HEK293 (cell line): Measurements from ENCODE around the gene VAPA.

Source experiments
- CTCF ChIA-PET: fragments of 350-600 bp; formaldehyde crosslinking; extraction: SDS; loops from one replicate; lab custom pipeline; 2021; ENCODE audit warnings: antibody characterized with exemption; lab: Yijun Ruan, JAX
- POLR2A ChIA-PET: fragments of 300-600 bp; formaldehyde crosslinking; extraction: SDS; loops from one replicate; lab custom pipeline; 2020; ENCODE audit warnings: antibody characterized with exemption, inconsistent platforms; lab: Yijun Ruan, JAX
- H3K27ac ChIP-seq: fragments of 200-500 bp; sonication (Bioruptor generic); 2 replicates; pipeline ENCODE4 v1.5.1; 2014; ENCODE audit warnings: low read depth, low read length, control low read depth, inconsistent platforms; ENCODE audit errors: extremely low read depth
- H3K36me3 ChIP-seq, 2 experiments: fragments of 200-500 bp in 1 of 2; sonication (Bioruptor generic) in 1 of 2; 1 replicate in 1 of 2; 2 replicates in 1 of 2; pipeline ENCODE4 v1.5.1; 2014 to 2017; ENCODE audit warnings: inconsistent platforms in 2 of 2, low read length in 2 of 2; ENCODE audit not compliant: control insufficient read depth in 2 of 2, insufficient read depth in 1 of 2
- H3K4me1 ChIP-seq: fragments of 200-500 bp; sonication (Bioruptor generic); 2 replicates; pipeline ENCODE4 v1.5.1; 2014; ENCODE audit warnings: mild to moderate bottlenecking, low read length, inconsistent platforms; ENCODE audit not compliant: control insufficient read depth, insufficient read depth
- H3K4me3 ChIP-seq: 2 replicates; pipeline ENCODE4 v1.5.1; 2011; ENCODE audit warnings: low read depth, mild to moderate bottlenecking, control low read depth, low read length, moderate library complexity
- H3K9me3 ChIP-seq: fragments of 200-500 bp; sonication (Bioruptor generic); 2 replicates; pipeline ENCODE4 v1.5.1; 2014; ENCODE audit warnings: low read depth, low read length, inconsistent platforms; ENCODE audit not compliant: control insufficient read depth, insufficient read depth
- GLIS2 ChIP-seq: fragments of 450-650 bp; formaldehyde crosslinking; IDR thresholded peaks from 2 replicates; pipeline ENCODE4 v1.5.1; 2016; ENCODE audit warnings: missing biosample characterization, missing genetic modification characterization
- IKZF3 ChIP-seq: fragments of 450-650 bp; IDR thresholded peaks from 2 replicates; pipeline ENCODE4 v1.5.0; 2018; ENCODE audit warnings: missing biosample characterization, mild to moderate bottlenecking, missing genetic modification characterization, moderate library complexity
- SCRT2 ChIP-seq: fragments of 450-650 bp; formaldehyde crosslinking; IDR thresholded peaks from 2 replicates; pipeline ENCODE4 v1.5.1; 2016; ENCODE audit warnings: missing biosample characterization, missing genetic modification characterization
- ZBTB1 ChIP-seq: fragments of 450-650 bp; formaldehyde crosslinking; IDR thresholded peaks from 2 replicates; pipeline ENCODE4 v1.5.1; 2016; ENCODE audit warnings: missing biosample characterization, missing genetic modification characterization
- ZFP3 ChIP-seq: fragments of 450-650 bp; formaldehyde crosslinking; IDR thresholded peaks from 2 replicates; pipeline ENCODE4 v1.5.1; 2016; ENCODE audit warnings: low read depth, missing biosample characterization, missing genetic modification characterization
- ZNF175 ChIP-seq: fragments of 450-650 bp; formaldehyde crosslinking; IDR thresholded peaks from 2 replicates; pipeline ENCODE4 v1.5.1; 2016; ENCODE audit warnings: missing biosample characterization, missing genetic modification characterization
- ZNF26 ChIP-seq: fragments of 450-650 bp; formaldehyde crosslinking; IDR thresholded peaks from 2 replicates; pipeline ENCODE4 v1.5.1; 2016; ENCODE audit warnings: missing biosample characterization, missing genetic modification characterization
- ZNF280D ChIP-seq: fragments of 450-650 bp; formaldehyde crosslinking; IDR thresholded peaks from 2 replicates; pipeline ENCODE4 v1.5.1; 2016; ENCODE audit warnings: missing biosample characterization, missing genetic modification characterization
- ZNF302 ChIP-seq: fragments of 450-650 bp; formaldehyde crosslinking; IDR thresholded peaks from 2 replicates; pipeline ENCODE4 v1.5.1; 2016; ENCODE audit warnings: missing biosample characterization, missing genetic modification characterization, low read depth
- ZNF324 ChIP-seq: fragments of 450-650 bp; formaldehyde crosslinking; IDR thresholded peaks from 2 replicates; pipeline ENCODE4 v1.5.1; 2016; ENCODE audit warnings: missing biosample characterization, missing genetic modification characterization
- ZNF626 ChIP-seq: fragments of 450-650 bp; sonication (Bioruptor Pico); formaldehyde crosslinking; IDR thresholded peaks from 2 replicates; pipeline ENCODE4 v1.5.1; 2018; ENCODE audit warnings: missing biosample characterization, missing genetic modification characterization, inconsistent platforms
- ZNF792 ChIP-seq: fragments of 450-650 bp; formaldehyde crosslinking; IDR thresholded peaks from 2 replicates; pipeline ENCODE4 v1.5.1; 2016; ENCODE audit warnings: missing biosample characterization, missing genetic modification characterization
- ZXDB ChIP-seq: fragments of 450-650 bp; formaldehyde crosslinking; IDR thresholded peaks from 2 replicates; pipeline ENCODE4 v1.5.1; 2016; ENCODE audit warnings: missing biosample characterization, missing genetic modification characterization
- TF ChIP-seq, protein P1 (sequence below): fragments of 450-650 bp; formaldehyde crosslinking; IDR thresholded peaks from 2 replicates; pipeline ENCODE4 v1.5.1; 2016; ENCODE audit warnings: missing biosample characterization, missing genetic modification characterization
- TF ChIP-seq, protein P2 (sequence below): fragments of 450-650 bp; IDR thresholded peaks from 2 replicates; pipeline ENCODE4 v1.5.1; 2018; ENCODE audit warnings: missing biosample characterization, mild to moderate bottlenecking, missing genetic modification characterization

The VAPA gene

DNA sequence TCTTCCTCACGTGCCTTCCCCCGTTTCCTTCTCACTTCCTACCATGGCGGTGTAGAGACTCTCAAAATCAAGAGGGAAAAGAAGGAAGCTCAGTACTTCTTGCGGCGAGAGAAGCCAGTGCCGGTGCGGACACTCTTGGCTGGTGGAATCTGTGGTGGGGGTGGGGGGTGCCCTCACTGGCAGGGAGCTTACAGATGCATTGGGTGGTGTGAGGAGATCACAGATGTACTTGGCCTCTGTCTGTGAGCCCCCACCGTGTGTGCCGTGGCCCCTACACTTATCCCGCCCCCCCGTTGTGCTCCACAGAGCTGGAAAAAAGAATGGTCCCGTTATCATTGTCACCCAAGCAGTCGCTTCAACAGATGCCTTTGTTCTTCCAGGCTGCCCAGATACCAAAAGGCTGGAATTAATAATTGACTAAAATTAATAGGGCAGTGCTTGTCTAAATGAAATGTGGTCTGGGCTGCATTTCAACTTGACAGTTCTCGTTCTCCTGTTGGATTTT is 79.8 kb downstream of the VAPA start (continued):
- TF ChIP-seq, protein P1, sequence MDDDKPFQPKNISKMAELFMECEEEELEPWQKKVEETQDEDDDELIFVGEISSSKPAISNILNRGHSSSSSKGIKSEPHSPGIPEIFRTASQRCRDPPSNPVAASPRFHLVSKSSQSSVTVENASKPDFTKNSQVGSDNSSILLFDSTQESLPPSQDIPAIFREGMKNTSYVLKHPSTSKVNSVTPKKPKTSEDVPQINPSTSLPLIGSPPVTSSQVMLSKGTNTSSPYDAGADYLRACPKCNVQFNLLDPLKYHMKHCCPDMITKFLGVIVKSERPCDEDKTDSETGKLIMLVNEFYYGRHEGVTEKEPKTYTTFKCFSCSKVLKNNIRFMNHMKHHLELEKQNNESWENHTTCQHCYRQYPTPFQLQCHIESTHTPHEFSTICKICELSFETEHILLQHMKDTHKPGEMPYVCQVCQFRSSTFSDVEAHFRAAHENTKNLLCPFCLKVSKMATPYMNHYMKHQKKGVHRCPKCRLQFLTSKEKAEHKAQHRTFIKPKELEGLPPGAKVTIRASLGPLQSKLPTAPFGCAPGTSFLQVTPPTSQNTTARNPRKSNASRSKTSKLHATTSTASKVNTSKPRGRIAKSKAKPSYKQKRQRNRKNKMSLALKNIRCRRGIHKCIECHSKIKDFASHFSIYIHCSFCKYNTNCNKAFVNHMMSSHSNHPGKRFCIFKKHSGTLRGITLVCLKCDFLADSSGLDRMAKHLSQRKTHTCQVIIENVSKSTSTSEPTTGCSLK, result no peak
- no peak for TF ChIP-seq ZNF792 (tag by site-specific recombination)
- no peak for TF ChIP-seq ZXDB
- no peak for TF ChIP-seq ZNF302 (tag by site-specific recombination)
- no peak for TF ChIP-seq ZBTB1 (tag by site-specific recombination)
- TF ChIP-seq, all 188 proteins: peak for 0

DNA sequence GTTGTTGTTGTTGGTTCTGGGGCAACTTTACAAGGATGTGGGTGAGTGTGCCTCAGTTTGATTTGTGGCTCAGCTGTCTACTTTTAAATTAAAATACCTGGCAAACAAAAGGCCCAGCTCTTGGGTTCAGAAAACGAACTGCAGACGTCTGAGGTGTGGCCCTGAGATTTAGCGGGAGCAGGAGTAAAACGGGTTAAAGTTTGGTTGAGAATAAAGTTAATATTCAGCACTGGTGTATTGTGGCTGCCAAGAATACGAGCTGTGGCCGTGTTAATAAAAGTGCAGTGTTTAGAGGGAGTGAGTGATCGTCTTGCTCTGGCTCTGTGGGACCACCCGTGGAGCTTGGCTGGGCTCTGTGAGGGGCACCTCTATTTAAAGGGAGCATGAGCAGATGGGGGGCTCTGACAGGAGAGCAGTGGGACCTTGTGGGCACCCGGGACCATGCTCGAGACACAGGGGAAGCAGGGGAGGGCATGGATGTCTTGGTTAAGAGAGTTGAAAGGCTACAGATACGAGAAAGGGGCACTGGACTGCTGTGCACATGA is 80.3 kb downstream of the VAPA start:
- Histone ChIP-seq H3K9me3 (no peaks in the 10 kb centered on the region), H3K4me1 (no peaks in the 10 kb centered on the region), H3K4me3 (no peak overlapping the region), H3K36me3 (no peaks in the 10 kb centered on the region), H3K27ac (no peak overlapping the region)
- CTCF ChIA-PET, result interaction anchor here (0.6 to 1.4 kb wide), 2 partner anchors 15 to 22 kb away, joined by 5 to 6 read pairs; no protein-coding TSS in a partner anchor
- POLR2A ChIA-PET, result no interaction called here
- TF ChIP-seq ZFP3 (tag by site-specific recombination), result no peak
- TF ChIP-seq, protein P2, sequence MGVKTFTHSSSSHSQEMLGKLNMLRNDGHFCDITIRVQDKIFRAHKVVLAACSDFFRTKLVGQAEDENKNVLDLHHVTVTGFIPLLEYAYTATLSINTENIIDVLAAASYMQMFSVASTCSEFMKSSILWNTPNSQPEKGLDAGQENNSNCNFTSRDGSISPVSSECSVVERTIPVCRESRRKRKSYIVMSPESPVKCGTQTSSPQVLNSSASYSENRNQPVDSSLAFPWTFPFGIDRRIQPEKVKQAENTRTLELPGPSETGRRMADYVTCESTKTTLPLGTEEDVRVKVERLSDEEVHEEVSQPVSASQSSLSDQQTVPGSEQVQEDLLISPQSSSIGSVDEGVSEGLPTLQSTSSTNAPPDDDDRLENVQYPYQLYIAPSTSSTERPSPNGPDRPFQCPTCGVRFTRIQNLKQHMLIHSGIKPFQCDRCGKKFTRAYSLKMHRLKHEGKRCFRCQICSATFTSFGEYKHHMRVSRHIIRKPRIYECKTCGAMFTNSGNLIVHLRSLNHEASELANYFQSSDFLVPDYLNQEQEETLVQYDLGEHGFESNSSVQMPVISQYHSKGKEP (tag by site-specific recombination), result no peak

GRCh38 chr18:9994701-9995235 is 81.0 kb downstream of the VAPA start:
- no peak overlapping the region for H3K27ac ChIP-seq
- no peaks in the 10 kb centered on the region for H3K9me3 ChIP-seq
- no peaks in the 10 kb centered on the region for H3K4me1 ChIP-seq
- H3K36me3 ChIP-seq, result no peaks in the 10 kb centered on the region
- H3K4me3 ChIP-seq, result no peak overlapping the region
- CTCF ChIA-PET, result interaction anchor here (0.6 to 1.0 kb wide), 2 partner anchors 15 to 47 kb away, joined by 3 to 5 read pairs; no protein-coding TSS in a partner anchor
- TF ChIP-seq ZNF175 (tag by site-specific recombination), result no peak
- TF ChIP-seq, all 188 proteins: peak for 0
- POLR2A ChIA-PET, result no interaction called here

GRCh38 chr18:9995631-9996030 is 81.8 kb downstream of the VAPA start:
- H3K9me3 ChIP-seq, result no peaks in the 10 kb centered on the region
- CTCF ChIA-PET, result interaction anchor here (1.0 kb wide), 1 partner anchor 46 kb away, joined by 3 read pairs; no protein-coding TSS in a partner anchor
- H3K4me3 ChIP-seq, result no peak overlapping the region
- TF ChIP-seq GLIS2 (tag by site-specific recombination) (no peak), ZNF626 (tag by site-specific recombination) (no peak)
- H3K4me1 ChIP-seq, result no peaks in the 10 kb centered on the region
- POLR2A ChIA-PET, result no interaction called here
- no peak overlapping the region for H3K27ac ChIP-seq
- no peaks in the 10 kb centered on the region for H3K36me3 ChIP-seq

DNA sequence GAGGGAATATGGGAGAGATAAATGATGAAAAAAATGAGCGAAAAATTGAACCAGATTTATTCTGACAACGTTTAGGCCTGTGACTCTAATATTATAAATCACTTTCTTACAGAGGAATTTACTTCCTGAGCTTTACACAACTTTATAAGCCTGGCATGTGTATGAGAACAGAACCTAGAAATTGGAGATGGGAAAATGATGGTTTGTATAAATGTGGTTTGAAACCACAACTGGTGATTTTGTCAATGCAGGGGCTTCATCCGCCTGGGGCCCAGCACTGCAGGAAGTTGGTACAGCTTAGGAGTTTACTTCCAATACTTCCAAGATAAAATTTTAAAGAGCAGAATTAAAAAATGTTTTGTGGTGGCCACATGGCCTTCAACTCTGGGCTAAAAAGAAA is 82.3 kb downstream of the VAPA start:
- POLR2A ChIA-PET, result no interaction called here
- Histone ChIP-seq H3K4me3 (no peak overlapping the region), H3K9me3 (no peaks in the 10 kb centered on the region), H3K27ac (no peak overlapping the region), H3K4me1 (no peaks in the 10 kb centered on the region), H3K36me3 (no peaks in the 10 kb centered on the region)
- CTCF ChIA-PET, result interaction anchor here (1.0 kb wide), 1 partner anchor 45 kb away, joined by 3 read pairs; no protein-coding TSS in a partner anchor
- TF ChIP-seq ZNF280D, result no peak
- TF ChIP-seq SCRT2 (tag by site-specific recombination), result no peak
- no peak for TF ChIP-seq ZNF324 (tag by site-specific recombination)
- TF ChIP-seq ZNF792 (tag by site-specific recombination), result no peak
- TF ChIP-seq ZNF26 (tag by site-specific recombination), result no peak
- TF ChIP-seq IKZF3, result no peak
